B cell (primary cell): ENCODE data around the gene XRCC3. TPM values are rescaled to one million over a fixed set of nuclear protein-coding genes. Genes with fewer than 3 reads are reported as not detected.

Experiments used
- ATAC-seq: fragments of 200-7000 bp; cut with Tn5 transposase; one replicate; pipeline ENCODE4 v1.10.0; 2021; ENCODE audit warnings: low read depth, mild to moderate bottlenecking, moderate number of reproducible peaks, moderate library complexity
- CTCF ChIA-PET: fragments of 350-600 bp; sonication (Branson Sonifier 250); formaldehyde crosslinking; loops from one replicate; lab custom pipeline; 2021; ENCODE audit warnings: antibody characterized with exemption, inconsistent platforms; lab: Charles Lee
- POLR2A ChIA-PET: fragments of 350-600 bp; sonication (Branson Sonifier 250); formaldehyde crosslinking; loops from one replicate; lab custom pipeline; 2021; ENCODE audit warnings: antibody characterized with exemption; lab: Charles Lee
- DNase-seq: peaks from one replicate; pipeline ENCODE4 v3.0.0; 2013
- H2AFZ ChIP-seq: 2 replicates; pipeline ENCODE4 v1.6.1; 2012; ENCODE audit warnings: mild to moderate bottlenecking, low read depth, low read length; ENCODE audit not compliant: insufficient read depth, poor library complexity, severe bottlenecking
- H3K27ac ChIP-seq, 2 donors: 1 replicate in 1 of 2; 2 replicates in 1 of 2; pipeline ENCODE4 v1.5.1; 2012 to 2013; ENCODE audit warnings: low read length in 2 of 2, mild to moderate bottlenecking in 2 of 2, moderate library complexity in 1 of 2
- H3K27me3 ChIP-seq, 4 experiments: fragments of 200-600 bp in 1 of 4; sonication (generic) in 1 of 4; replicated peaks in 1 of 4; 1 replicate in 2 of 4; 2 replicates in 2 of 4; pipeline versions ENCODE4 v1.6.1 to v1.7.0; 2013 to 2016; ENCODE audit warnings: low read length in 3 of 4, mild to moderate bottlenecking in 2 of 4, mixed read lengths in 1 of 4, moderate library complexity in 1 of 4; ENCODE audit not compliant: insufficient read depth in 4 of 4, control insufficient read depth in 3 of 4; ENCODE audit errors: control extremely low read depth in 1 of 4
- H3K36me3 ChIP-seq, 2 experiments: replicated peaks in 1 of 2; 1 replicate in 1 of 2; 2 replicates in 1 of 2; pipeline versions ENCODE4 v1.6.1 to v1.7.1; 2013; ENCODE audit warnings: low read length in 1 of 2; ENCODE audit not compliant: insufficient read depth in 2 of 2, control insufficient read depth in 1 of 2; ENCODE audit errors: control extremely low read depth in 1 of 2, extremely low read depth in 1 of 2
- H3K4me1 ChIP-seq, 2 donors: fragments of 200-600 bp in 1 of 2; sonication (generic) in 1 of 2; 1 replicate in 1 of 2; 2 replicates in 1 of 2; pipeline versions ENCODE4 v1.5.1 to v1.6.1; 2013 to 2017; ENCODE audit warnings: low read length in 2 of 2; ENCODE audit not compliant: control insufficient read depth in 2 of 2, insufficient read depth in 2 of 2
- H3K4me2 ChIP-seq: replicated peaks from 2 replicates; pipeline ENCODE3; 2012; ENCODE audit warnings: mild to moderate bottlenecking, low read depth, low read length; ENCODE audit not compliant: poor library complexity, severe bottlenecking
- H3K4me3 ChIP-seq, 5 experiments: fragments of 200-600 bp in 1 of 5; sonication (generic) in 1 of 5; 1 replicate in 3 of 5; 2 replicates in 2 of 5; pipeline versions ENCODE4 v1.5.1 to v1.7.0; 2011 to 2016; ENCODE audit warnings: low read length in 4 of 5, mild to moderate bottlenecking in 4 of 5, low read depth in 2 of 5, control low read depth in 1 of 5, moderate library complexity in 1 of 5; ENCODE audit not compliant: insufficient read depth in 1 of 5; ENCODE audit errors: control extremely low read depth in 1 of 5, extremely low read depth in 1 of 5
- H3K79me2 ChIP-seq: fragments of 200-600 bp; sonication (generic); one replicate; pipeline ENCODE4 v1.6.0; 2016; ENCODE audit warnings: low read length; ENCODE audit not compliant: control insufficient read depth, insufficient read depth
- H3K9ac ChIP-seq: fragments of 200-600 bp; sonication (generic); 2 replicates; pipeline ENCODE4 v1.6.1; 2017; ENCODE audit warnings: mild to moderate bottlenecking, low read length, moderate library complexity
- H3K9me3 ChIP-seq, 3 donors: one replicate each; pipeline versions ENCODE4 v1.6.1 to v1.7.1; 2013; ENCODE audit warnings: low read length in 2 of 3; ENCODE audit not compliant: control insufficient read depth in 2 of 3, insufficient read depth in 1 of 3; ENCODE audit errors: control extremely low read depth in 1 of 3
- H4K20me1 ChIP-seq: 2 replicates; pipeline ENCODE4 v1.6.0; 2012; ENCODE audit warnings: mild to moderate bottlenecking, low read length; ENCODE audit not compliant: insufficient read depth, control insufficient read depth, poor library complexity, severe bottlenecking
- H3K27ac Mint-ChIP-seq: one replicate; pipeline ENCODE4 v1.8.0; 2021; ENCODE audit warnings: mixed read lengths
- H3K27me3 Mint-ChIP-seq: one replicate; pipeline ENCODE4 v1.8.0; 2021; ENCODE audit warnings: mixed read lengths
- H3K4me1 Mint-ChIP-seq: one replicate; pipeline ENCODE4 v1.8.0; 2021; ENCODE audit warnings: mixed read lengths
- H3K4me3 Mint-ChIP-seq: one replicate; pipeline ENCODE4 v1.8.0; 2021; ENCODE audit warnings: mixed read lengths
- H3K9me3 Mint-ChIP-seq: one replicate; pipeline ENCODE4 v1.8.0; 2022; ENCODE audit warnings: mixed read lengths; ENCODE audit not compliant: insufficient read depth
- EZH2 ChIP-seq: IDR thresholded peaks from 2 replicates; pipeline ENCODE4 v1.6.1; 2012; ENCODE audit warnings: borderline replicate concordance, low read depth, mild to moderate bottlenecking, moderate library complexity, low read length; ENCODE audit not compliant: insufficient read depth, poor library complexity, severe bottlenecking
- WGBS: methylation state at CpG from one replicate; pipeline ENCODE4 v1.1.5; 2013; ENCODE audit warnings: missing lambda C conversion rate; ENCODE audit not compliant: insufficient coverage; 5-methylcytosine and 5-hydroxymethylcytosine counted together
- intact Hi-C: fragments of 100-400 bp; cut with micrococcal nuclease; formaldehyde crosslinking; loops from one replicate; pipeline ENCODE4 v1.10.0; 2022
- polyA plus RNA-seq: library from polyadenylated mRNA; depleted of rRNA; stranded (reverse); fragments of >200 nt; gene quantifications from 2 replicates; pipeline ENCODE4 v1.2.3, GENCODE V29; 2012
- total RNA-seq, 2 donors: library from RNA; stranded (reverse); fragments of 120-200 nt in 1 of 2; gene quantifications; 1 replicate in 1 of 2; 2 replicates in 1 of 2; pipeline versions ENCODE4 v1.2.3 to v1.2.4, GENCODE V29; 2013 to 2022
- TF ChIP-seq, protein P1 (sequence below): fragments of 200-600 bp; IDR thresholded peaks from one replicate; pipeline ENCODE4 v1.8.0; 2022; ENCODE audit warnings: antibody characterized with exemption, mild to moderate bottlenecking

Gene XRCC3
- total and polyA plus RNA-seq, 2 donors (not counting 1 experiment from before 2014, with no cell fraction given), result 18.0 to 19.7 TPM

- H3K9me3 ChIP-seq, result no peaks in the 10 kb centered on the region
- H3K36me3 ChIP-seq, result peaks cover 0 to 46% of the 10 kb centered on the region in 2 experiments
- H4K20me1 ChIP-seq, result peaks cover 33% of the 10 kb centered on the region
- no peak overlapping the region for H3K4me3 ChIP-seq
- CTCF ChIA-PET, result no interaction called here
- POLR2A ChIA-PET, result no interaction called here
- ATAC-seq (no peak), DNase-seq (no peak)
- H3K4me2 ChIP-seq, result no peak overlapping the region
- no peak overlapping the region for H2AFZ ChIP-seq
- H3K9ac ChIP-seq, result no peak overlapping the region
- H3K4me1 ChIP-seq, result peaks cover 34 to 42% of the 10 kb centered on the region in 2 donors
- H3K9me3 Mint-ChIP-seq, result no peaks in the 10 kb centered on the region
- no peaks in the 10 kb centered on the region for H3K27me3 Mint-ChIP-seq
- H3K79me2 ChIP-seq, result peaks cover 11% of the 10 kb centered on the region
- H3K27ac ChIP-seq, result no peak overlapping the region
- TF ChIP-seq, protein P1, sequence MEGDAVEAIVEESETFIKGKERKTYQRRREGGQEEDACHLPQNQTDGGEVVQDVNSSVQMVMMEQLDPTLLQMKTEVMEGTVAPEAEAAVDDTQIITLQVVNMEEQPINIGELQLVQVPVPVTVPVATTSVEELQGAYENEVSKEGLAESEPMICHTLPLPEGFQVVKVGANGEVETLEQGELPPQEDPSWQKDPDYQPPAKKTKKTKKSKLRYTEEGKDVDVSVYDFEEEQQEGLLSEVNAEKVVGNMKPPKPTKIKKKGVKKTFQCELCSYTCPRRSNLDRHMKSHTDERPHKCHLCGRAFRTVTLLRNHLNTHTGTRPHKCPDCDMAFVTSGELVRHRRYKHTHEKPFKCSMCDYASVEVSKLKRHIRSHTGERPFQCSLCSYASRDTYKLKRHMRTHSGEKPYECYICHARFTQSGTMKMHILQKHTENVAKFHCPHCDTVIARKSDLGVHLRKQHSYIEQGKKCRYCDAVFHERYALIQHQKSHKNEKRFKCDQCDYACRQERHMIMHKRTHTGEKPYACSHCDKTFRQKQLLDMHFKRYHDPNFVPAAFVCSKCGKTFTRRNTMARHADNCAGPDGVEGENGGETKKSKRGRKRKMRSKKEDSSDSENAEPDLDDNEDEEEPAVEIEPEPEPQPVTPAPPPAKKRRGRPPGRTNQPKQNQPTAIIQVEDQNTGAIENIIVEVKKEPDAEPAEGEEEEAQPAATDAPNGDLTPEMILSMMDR, result no peak
- no peak for TF ChIP-seq EZH2
- intact Hi-C loops, result no loop called here
- no peak overlapping the region for H3K4me3 Mint-ChIP-seq
- no peaks in the 10 kb centered on the region for H3K27me3 ChIP-seq
- no peak overlapping the region for H3K27ac Mint-ChIP-seq
- H3K4me1 Mint-ChIP-seq, result peaks cover 38% of the 10 kb centered on the region
- WGBS, result 86% methylated on average over 18 of the region's 24 CpGs
These were observed 11.5 kb downstream of the XRCC3 start for GRCh38 chr14:103703433-103704385.
